Measurements from ENCODE around the gene NFYB.

GRCh38 chr12:104154286-104154685 lies 16.3 kb upstream of the NFYB start:
- no peak for TF ChIP-seq CTCF (IDR thresholded peaks at IDR 0.05)
- TF ChIP-seq TCF7L2 (IDR thresholded peaks at IDR 0.05; ENCODE audit: low read depth, low read length) = no peak
- TF ChIP-seq POLR2AphosphoS5 (IDR thresholded peaks at IDR 0.05; ENCODE audit: low read depth, low read length) = no peak
- no peak for TF ChIP-seq SIN3A (IDR thresholded peaks at IDR 0.05; ENCODE audit: borderline replicate concordance, insufficient read depth, low read depth, low read length)

Measured in Panc1 (cell line).